Fibroblast of mammary gland (primary cell): Measurements from ENCODE around the gene RALGPS1.
A peak's percentile ranks its signal among the peaks of the same experiment; 100 is the strongest.

ENCODE experiments used
- DNase-seq: peaks from one replicate; pipeline ENCODE4 v3.0.0-alpha.2; 2010; ENCODE audit warnings: low read depth
- H3K4me3 ChIP-seq: 2 replicates; pipeline ENCODE4 v1.5.1; 2011; ENCODE audit warnings: low read depth, mild to moderate bottlenecking, low read length, moderate library complexity; ENCODE audit not compliant: control insufficient read depth
- TF ChIP-seq, protein P1 (sequence below): conservative IDR thresholded peaks from 2 replicates; pipeline ENCODE4 v1.5.1; 2011; ENCODE audit warnings: low read depth, low read length, inconsistent platforms; ENCODE audit not compliant: control insufficient read depth, insufficient read depth

RALGPS1 gene

DNA sequence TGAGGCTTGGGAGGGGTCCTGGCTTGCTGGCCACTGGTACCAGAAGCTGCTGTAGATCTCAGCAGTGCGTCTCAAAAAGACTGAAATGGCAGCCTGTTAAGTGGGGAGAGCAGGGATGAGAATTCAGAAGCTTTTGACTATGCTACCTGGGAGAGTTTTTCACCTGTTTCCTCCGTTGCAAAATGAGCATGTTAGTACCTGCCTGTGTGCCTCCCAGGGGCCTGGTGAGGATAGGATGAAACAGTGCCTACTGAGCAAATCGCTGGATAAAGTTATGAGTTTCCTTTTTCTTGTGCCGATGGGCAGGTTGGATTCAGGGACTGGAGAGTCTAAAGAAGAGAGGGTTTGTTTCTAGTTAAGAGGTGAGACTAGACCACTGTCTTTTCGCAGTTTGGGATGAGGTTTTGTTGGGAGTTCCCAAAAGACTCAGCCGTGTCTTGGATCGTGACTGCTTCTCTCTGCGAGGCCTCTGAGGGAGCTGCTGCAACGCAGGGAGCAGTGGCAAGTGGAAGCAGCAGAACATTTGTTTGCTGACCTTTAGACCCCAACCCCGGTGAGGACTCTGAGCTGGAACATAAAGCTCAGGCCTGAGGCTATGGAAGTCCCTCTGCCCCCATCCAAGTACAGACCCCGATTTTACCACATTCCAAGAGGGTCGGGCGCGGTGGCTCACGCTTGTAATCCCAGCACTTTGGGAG, 1.4 kb downstream of the RALGPS1 start:
- no peak overlapping the region for H3K4me3 ChIP-seq
- TF ChIP-seq, protein P1, sequence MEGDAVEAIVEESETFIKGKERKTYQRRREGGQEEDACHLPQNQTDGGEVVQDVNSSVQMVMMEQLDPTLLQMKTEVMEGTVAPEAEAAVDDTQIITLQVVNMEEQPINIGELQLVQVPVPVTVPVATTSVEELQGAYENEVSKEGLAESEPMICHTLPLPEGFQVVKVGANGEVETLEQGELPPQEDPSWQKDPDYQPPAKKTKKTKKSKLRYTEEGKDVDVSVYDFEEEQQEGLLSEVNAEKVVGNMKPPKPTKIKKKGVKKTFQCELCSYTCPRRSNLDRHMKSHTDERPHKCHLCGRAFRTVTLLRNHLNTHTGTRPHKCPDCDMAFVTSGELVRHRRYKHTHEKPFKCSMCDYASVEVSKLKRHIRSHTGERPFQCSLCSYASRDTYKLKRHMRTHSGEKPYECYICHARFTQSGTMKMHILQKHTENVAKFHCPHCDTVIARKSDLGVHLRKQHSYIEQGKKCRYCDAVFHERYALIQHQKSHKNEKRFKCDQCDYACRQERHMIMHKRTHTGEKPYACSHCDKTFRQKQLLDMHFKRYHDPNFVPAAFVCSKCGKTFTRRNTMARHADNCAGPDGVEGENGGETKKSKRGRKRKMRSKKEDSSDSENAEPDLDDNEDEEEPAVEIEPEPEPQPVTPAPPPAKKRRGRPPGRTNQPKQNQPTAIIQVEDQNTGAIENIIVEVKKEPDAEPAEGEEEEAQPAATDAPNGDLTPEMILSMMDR, result no peak
- DNase-seq, result no peak

DNA sequence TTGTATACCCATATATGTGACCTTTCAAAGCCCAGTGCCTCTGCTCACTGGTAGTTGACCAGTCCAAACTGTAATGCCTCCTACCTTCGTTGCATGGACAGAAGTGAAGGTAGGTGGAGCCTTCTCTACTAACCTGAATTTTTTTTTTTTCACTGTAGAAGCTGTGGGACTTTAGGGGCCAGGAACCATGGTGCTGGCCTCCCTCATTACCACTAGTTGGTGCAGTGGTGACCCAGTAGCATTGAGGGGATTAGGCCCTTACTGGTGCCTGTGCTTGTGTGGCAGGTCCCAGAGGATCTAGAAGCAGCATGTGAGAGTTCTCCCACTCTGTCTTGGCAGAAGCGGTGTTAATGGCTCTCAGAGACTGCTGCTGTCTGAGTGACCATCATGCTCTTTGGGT, 2.3 kb downstream of the RALGPS1 start:
- TF ChIP-seq, protein P1, result peak; percentile 13
- no peak overlapping the region for H3K4me3 ChIP-seq
- DNase-seq, result no peak

DNA sequence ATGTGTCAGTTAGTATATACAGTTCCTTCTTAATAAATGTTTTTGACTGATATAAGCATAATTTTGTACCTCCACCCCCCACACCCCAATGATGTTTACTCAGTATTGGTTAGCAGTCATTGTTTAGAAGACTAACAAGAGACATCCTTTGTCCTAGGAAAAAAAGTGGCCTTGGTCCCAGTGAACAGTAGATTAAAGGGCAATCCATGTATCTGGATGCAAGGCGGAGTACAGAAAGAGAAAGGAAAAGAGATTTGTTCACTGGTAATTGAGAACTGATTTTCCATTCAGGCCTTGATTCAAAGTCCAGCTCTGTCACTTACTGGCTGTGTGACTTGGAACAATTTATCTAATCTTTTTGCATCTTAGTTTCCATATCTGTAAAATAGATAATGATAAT, 4.6 kb downstream of the RALGPS1 start:
- DNase-seq, result no peak
- TF ChIP-seq, protein P1, result no peak
- no peak overlapping the region for H3K4me3 ChIP-seq

DNA sequence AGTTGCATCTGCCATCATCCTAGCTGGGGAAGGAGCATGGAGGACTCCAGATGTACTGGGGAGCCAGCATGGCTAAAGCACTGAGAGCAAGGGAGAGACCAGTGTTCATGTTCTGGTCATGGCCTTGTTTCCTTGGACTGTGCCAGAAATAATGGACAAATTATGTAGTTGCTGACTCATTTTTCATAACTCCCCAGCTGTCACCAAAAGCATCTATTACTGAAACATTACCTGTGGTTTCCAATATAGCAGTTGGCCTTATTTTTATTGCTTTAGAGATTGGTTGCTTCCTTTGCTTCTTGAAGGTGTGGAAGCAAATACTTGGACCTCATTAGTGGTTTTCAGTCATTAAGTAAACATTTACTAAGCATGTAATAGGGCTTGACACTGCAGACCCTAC, 11.3 kb downstream of the RALGPS1 start:
- TF ChIP-seq, protein P1, result no peak
- no peak for DNase-seq
- no peak overlapping the region for H3K4me3 ChIP-seq

DNA sequence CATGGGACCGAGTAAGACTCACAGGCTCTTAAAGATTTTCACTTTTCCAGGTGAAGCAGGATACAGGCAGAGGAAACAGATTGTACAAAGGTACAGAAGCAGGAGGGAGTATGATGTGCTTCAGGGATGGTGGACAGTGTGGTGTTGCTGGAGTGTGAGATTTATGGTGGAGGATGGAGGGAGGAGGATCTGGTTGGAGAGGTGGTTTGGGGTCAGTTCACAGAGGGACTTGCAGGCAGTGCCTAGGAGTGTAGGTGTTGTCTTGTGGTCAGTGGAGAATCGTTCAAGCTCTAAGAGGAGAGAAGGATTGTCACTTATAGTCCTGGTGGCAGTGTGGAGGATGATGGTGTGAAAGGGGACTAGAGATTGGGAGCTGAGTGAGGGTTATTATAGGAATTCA, 11.8 kb downstream of the RALGPS1 start:
- no peak for DNase-seq
- TF ChIP-seq, protein P1, result no peak
- no peak overlapping the region for H3K4me3 ChIP-seq

DNA sequence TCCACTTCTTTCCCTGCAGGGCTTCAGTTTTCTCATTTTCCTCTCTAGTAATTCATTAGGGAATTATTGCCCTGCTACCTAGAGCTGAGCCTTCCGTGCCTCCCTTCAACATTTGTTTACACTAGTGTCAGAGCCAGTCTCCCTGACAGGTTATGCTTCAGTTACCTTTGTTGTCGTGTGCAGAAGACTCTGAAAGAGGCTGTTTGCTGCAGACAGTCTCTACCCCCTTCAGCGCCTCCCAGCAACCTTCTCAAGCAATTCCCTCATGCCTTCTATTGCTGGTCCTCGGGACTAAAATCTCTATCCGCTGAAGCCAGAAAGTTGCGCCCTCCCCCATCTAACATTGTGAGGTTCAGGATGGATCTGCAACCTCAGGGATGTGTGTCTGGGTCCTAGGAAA, 12.8 kb downstream of the RALGPS1 start:
- TF ChIP-seq, protein P1, result no peak
- DNase-seq, result no peak
- H3K4me3 ChIP-seq, result no peak overlapping the region
